GM12878 (cell line): ENCODE data around the gene ATP5F1D. TPM values are rescaled to one million over a fixed set of nuclear protein-coding genes. Genes with fewer than 3 reads are reported as not detected.

Source experiments
- ATAC-seq: fragments of 200-7000 bp; cut with Tn5 transposase; 3 replicates; pipeline ENCODE4 v1.9.1; 2020; ENCODE audit warnings: mild to moderate bottlenecking, moderate library complexity
- BruUV-seq: library from RNA; stranded (reverse); fragments of 400-500 nt; replicated peaks from 2 replicates; lab custom pipeline; 2021; lab: Mats Ljungman, UMichigan
- CTCF ChIA-PET: fragments of 300-600 bp; sonication (Branson Sonifier 250); formaldehyde crosslinking; extraction: SDS; loops from one replicate; lab custom pipeline; 2021; ENCODE audit warnings: inconsistent platforms; lab: Yijun Ruan, JAX
- POLR2A ChIA-PET: fragments of 350-600 bp; formaldehyde crosslinking; extraction: SDS; loops from one replicate; lab custom pipeline; 2021; ENCODE audit warnings: inconsistent platforms; lab: Charles Lee
- RAD21 ChIA-PET: fragments of 300-600 bp; sonication (Branson Sonifier 250); formaldehyde crosslinking; loops from one replicate; lab custom pipeline; 2023; ENCODE audit warnings: antibody characterized with exemption; ENCODE audit not compliant: unreplicated experiment; lab: Charles Lee
- SMC1A ChIA-PET: fragments of 300-600 bp; sonication (Branson Sonifier 250); formaldehyde crosslinking; loops from one replicate; lab custom pipeline; 2023; ENCODE audit not compliant: unreplicated experiment, uncharacterized antibody; lab: Charles Lee
- DNase-seq: peaks from one replicate; pipeline ENCODE4 v3.0.0-alpha.2; 2011; ENCODE audit warnings: low read depth, low spot score
- FAIRE-seq: peaks from 3 replicates; lab custom pipeline; 2011; peaks lifted over from hg19 to GRCh38; lab: Jason Lieb, UNC
- H2AFZ ChIP-seq: 2 replicates; pipeline ENCODE4 v1.6.0; 2011; ENCODE audit warnings: low read depth, low read length, control low read depth; ENCODE audit not compliant: control insufficient read depth
- H3K27ac ChIP-seq: 2 replicates; pipeline ENCODE4 v1.5.1; 2011; ENCODE audit warnings: control low read depth; ENCODE audit not compliant: control insufficient read depth, insufficient read depth
- H3K27me3 ChIP-seq, 2 experiments: replicated peaks in 1 of 2; 2 replicates each; pipeline versions ENCODE4 v1.6.0 to v1.6.1; 2011; ENCODE audit warnings: low read length in 1 of 2; ENCODE audit not compliant: control insufficient read depth in 2 of 2, insufficient read depth in 2 of 2
- H3K36me3 ChIP-seq, 2 experiments: 2 replicates each; pipeline ENCODE4 v1.5.1; 2011; ENCODE audit warnings: low read length in 1 of 2; ENCODE audit not compliant: control insufficient read depth in 2 of 2, insufficient read depth in 2 of 2
- H3K4me1 ChIP-seq: 2 replicates; pipeline ENCODE4 v1.6.1; 2011; ENCODE audit warnings: mild to moderate bottlenecking, low read length, moderate library complexity, mixed read lengths; ENCODE audit not compliant: control insufficient read depth, insufficient read depth
- H3K4me2 ChIP-seq: 2 replicates; pipeline ENCODE4 v1.6.0; 2011; ENCODE audit warnings: control low read depth; ENCODE audit not compliant: control insufficient read depth, insufficient read depth
- H3K4me3 ChIP-seq: fragments of 200-600 bp; sonication (generic); 2 replicates; pipeline ENCODE4 v1.5.1; 2016
- H3K79me2 ChIP-seq: 2 replicates; pipeline ENCODE4 v1.6.0; 2011; ENCODE audit warnings: low read length; ENCODE audit not compliant: control insufficient read depth, insufficient read depth
- H3K9ac ChIP-seq: 2 replicates; pipeline ENCODE4 v1.8.0; 2011; ENCODE audit warnings: low read length, control low read depth, mixed read lengths; ENCODE audit not compliant: control insufficient read depth, insufficient read depth
- H3K9me3 ChIP-seq: replicated peaks from 3 replicates; pipeline ENCODE4 v1.5.1; 2011; ENCODE audit warnings: mild to moderate bottlenecking, low read length; ENCODE audit not compliant: control insufficient read depth, insufficient read depth
- H4K20me1 ChIP-seq: 2 replicates; pipeline ENCODE4 v1.6.0; 2011; ENCODE audit not compliant: control insufficient read depth, insufficient read depth
- BHLHE40 ChIP-seq, 2 experiments: fragments of 450-650 bp in 1 of 2; IDR thresholded peaks; 2 replicates each; pipeline ENCODE4 v1.6.1; 2011 to 2017; ENCODE audit warnings: low read depth in 2 of 2, borderline replicate concordance in 1 of 2, improper control_type of control experiment in 1 of 2, low read length in 1 of 2, mild to moderate bottlenecking in 1 of 2
- ELK1 ChIP-seq: IDR thresholded peaks from 2 replicates; pipeline ENCODE4 v1.6.1; 2012; ENCODE audit warnings: low read depth, low read length, improper control_type of control experiment
- MEF2A ChIP-seq: IDR thresholded peaks from 2 replicates; pipeline ENCODE4 v1.6.1; 2011; ENCODE audit warnings: low read depth, mild to moderate bottlenecking, low read length, moderate library complexity; ENCODE audit not compliant: insufficient read depth
- MTA2 ChIP-seq: fragments of 450-650 bp; IDR thresholded peaks from 2 replicates; pipeline ENCODE4 v1.6.1; 2016; ENCODE audit warnings: low read depth, mild to moderate bottlenecking, moderate library complexity
- MXI1 ChIP-seq: fragments of 150-350 bp; IDR thresholded peaks from 2 replicates; pipeline ENCODE4 v1.6.1; 2011; ENCODE audit warnings: low read depth, mild to moderate bottlenecking, inconsistent platforms, low read length, improper control_type of control experiment
- NBN ChIP-seq: fragments of 450-650 bp; IDR thresholded peaks from 2 replicates; pipeline ENCODE4 v1.6.1; 2016
- PRDM15 ChIP-seq: fragments of 450-650 bp; formaldehyde crosslinking; IDR thresholded peaks from 2 replicates; pipeline ENCODE4 v1.4.0; 2020; ENCODE audit warnings: mild to moderate bottlenecking, moderate library complexity
- RAD51 ChIP-seq: fragments of 450-650 bp; IDR thresholded peaks from 2 replicates; pipeline ENCODE4 v1.6.1; 2016; ENCODE audit warnings: moderate library complexity, mild to moderate bottlenecking, inconsistent platforms
- SIN3A ChIP-seq: IDR thresholded peaks from 2 replicates; pipeline ENCODE4 v1.6.1; 2012; ENCODE audit warnings: low read depth, low read length, improper control_type of control experiment
- SMC3 ChIP-seq: IDR thresholded peaks from 2 replicates; pipeline ENCODE4 v1.6.1; 2011; ENCODE audit warnings: low read length, improper control_type of control experiment, borderline replicate concordance
- ZBTB4 ChIP-seq: fragments of 450-650 bp; formaldehyde crosslinking; IDR thresholded peaks from 2 replicates; pipeline ENCODE4 v1.4.0; 2022; ENCODE audit warnings: mild to moderate bottlenecking, moderate library complexity
- WGBS: methylation state at CpG from one replicate; pipeline ENCODE4 v1.1.6; 2016; ENCODE audit warnings: low lambda C conversion rate; ENCODE audit not compliant: insufficient replicate concordance, insufficient coverage; ENCODE audit errors: missing lambda C conversion rate; 5-methylcytosine and 5-hydroxymethylcytosine counted together
- in situ Hi-C: fragments of 300-500 bp; cut with MboI; formaldehyde crosslinking; loops from 9 replicates; pipeline ENCODE4 v1.14.3; 2018; ENCODE audit warnings: mixed read lengths
- intact Hi-C: fragments of 100-400 bp; cut with micrococcal nuclease; formaldehyde crosslinking; loops from one replicate; pipeline ENCODE4 v1.14.2; 2022; ENCODE audit not compliant: unreplicated experiment
- polyA plus RNA-seq, 11 experiments: library from polyadenylated mRNA; depleted of rRNA in 4 of 11; unstranded in 6 of 11; stranded (reverse) in 5 of 11; fragments of >200 nt; fragmentation: Nextera tagmentation in 4 of 11; fragmentation: Illumina TruSeq in 1 of 11; extraction: Ambion mirVana in 4 of 11; extraction: Trizol in 1 of 11; gene quantifications; 1 replicate in 1 of 11; 2 replicates in 10 of 11; pipeline versions ENCODE4 v1.2.1 to v1.2.3, GENCODE V29; 2011 to 2016; ENCODE audit warnings: inconsistent platforms in 2 of 11, missing spikeins in 2 of 11, low read depth in 1 of 11
- total RNA-seq, 4 experiments: library from RNA; depleted of rRNA in 3 of 4; stranded (reverse); fragments of >200 nt in 3 of 4; fragmentation: Illumina TruSeq in 1 of 4; extraction: Trizol in 1 of 4; gene quantifications; 2 replicates each; pipeline versions ENCODE4 v1.2.1 to v1.2.3, GENCODE V29; 2013 to 2021

The ATP5F1D gene
- total and polyA plus RNA-seq, 10 of the 15 experiments (the other 5 are each of a cell fraction or from before 2014, with no cell fraction given) = 7.2 to 357 (median 49.5) TPM

GRCh38 chr19:1243768-1244692 lies 2.5 kb downstream of the ATP5F1D start:
- H3K27me3 ChIP-seq = peaks cover 0 to under 1% of the 10 kb centered on the region in 2 experiments; a peak in 1 of 4 replicates
- ChIA-PET POLR2A (interaction anchor here (0.6 to 7.7 kb wide), 12 partner anchors 9 to 224 kb away, joined by 3 to 184 read pairs (median 4); partner anchors contain the start of genes CIRBP and FAM174C), SMC1A (interaction anchor here (0.7 to 6.9 kb wide), 12 partner anchors 9 to 143 kb away, joined by 3 to 172 read pairs (median 4); partner anchors contain the start of genes CIRBP and FAM174C), RAD21 (interaction anchor here (0.6 to 5.1 kb wide), 23 partner anchors 9 to 320 kb away, joined by 3 to 336 read pairs (median 4); partner anchors contain the start of genes ARHGAP45, CIRBP, FAM174C and NDUFS7), CTCF (interaction anchor here (0.6 to 6.1 kb wide), 37 partner anchors 9 to 296 kb away, joined by 3 to 363 read pairs (median 4); partner anchors contain the start of genes ARHGAP45, CIRBP, FAM174C and WDR18)
- H3K36me3 ChIP-seq = no peaks in the 10 kb centered on the region; a peak in 2 of 4 replicates
- no TSS peak for BruUV-seq
- no peak overlapping the region for H2AFZ ChIP-seq
- ATAC-seq (peak; percentile 68), FAIRE-seq (peak; percentile 80), DNase-seq (no peak)
- H3K9me3 ChIP-seq = no peaks in the 10 kb centered on the region
- H3K4me2 ChIP-seq = peak overlapping the region; percentile 95; the same call in 1 of the 2 replicates
- 40% methylated on average over 33 of the region's 33 CpGs for WGBS
- in situ Hi-C loops = no loop called here
- H3K27ac ChIP-seq = no peak overlapping the region
- no peaks in the 10 kb centered on the region for H4K20me1 ChIP-seq
- intact Hi-C loops = loop anchor here (1.0 to 10.0 kb wide), 3 partner anchors 22 to 319 kb away; partner anchors contain the start of genes ARID3A and GPX4
- peak overlapping the region; percentile 57 for H3K4me3 ChIP-seq
- peaks cover 17% of the 10 kb centered on the region for H3K79me2 ChIP-seq
- H3K9ac ChIP-seq = no peak overlapping the region; the same call in 1 of the 2 replicates
- peaks cover 30% of the 10 kb centered on the region for H3K4me1 ChIP-seq
- TF ChIP-seq BHLHE40 (IDR thresholded peaks at IDR 0.05; ENCODE audit: borderline replicate concordance in 1 of 2, low read depth in 2 of 2, low read length in 1 of 2) (peak; percentile 38 to 43; a peak in 1 of 4 replicates), SIN3A (0 out of 2 replicates have a peak, but pooled peaks have one; percentile 46), ZBTB4 (CRISPR knock-in tag) (no peak), RAD51 (no peak), SMC3 (peak; percentile 97), MEF2A (no peak), MXI1 (peak; percentile 76), MTA2 (no peak), NBN (peak; percentile 52; the same call in 1 of the 2 replicates), ELK1 (peak; percentile 41; the same call in 1 of the 2 replicates), PRDM15 (CRISPR knock-in tag) (no peak)
